GM19043 (cell line): ENCODE measurements around the gene GPC6.
"Not testable (repeated sequence)": the region's sequence is repeated elsewhere in the genome, so short reads cannot be mapped to it uniquely, and the experiment has no call there.

Experiments
- ATAC-seq: cut with Tn5 transposase; IDR thresholded peaks from one replicate; pipeline ENCODE4 v1.9.1; 2021; ENCODE audit warnings: low read depth; ENCODE audit not compliant: unreplicated experiment

The GPC6 gene

DNA sequence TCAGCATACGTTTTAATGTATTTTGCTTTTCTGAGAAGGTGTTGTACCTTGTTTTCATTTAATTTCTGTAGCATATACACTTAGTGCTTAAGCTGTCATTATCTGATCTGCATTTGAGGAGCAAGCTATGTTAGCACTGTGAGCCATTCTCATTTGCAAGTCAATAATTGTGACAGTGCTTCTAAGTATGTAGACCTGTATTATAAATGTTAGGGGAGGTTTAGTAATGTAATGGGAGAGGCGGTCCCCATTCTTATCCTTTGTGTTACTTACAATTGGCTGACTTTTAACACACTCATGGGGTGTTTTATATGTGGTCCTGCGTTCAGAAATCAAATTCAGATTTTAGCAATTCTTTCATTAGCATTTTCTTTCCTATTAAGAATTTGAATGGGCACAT lies 90.2 kb downstream of the GPC6 start:
- ATAC-seq: no peak

DNA sequence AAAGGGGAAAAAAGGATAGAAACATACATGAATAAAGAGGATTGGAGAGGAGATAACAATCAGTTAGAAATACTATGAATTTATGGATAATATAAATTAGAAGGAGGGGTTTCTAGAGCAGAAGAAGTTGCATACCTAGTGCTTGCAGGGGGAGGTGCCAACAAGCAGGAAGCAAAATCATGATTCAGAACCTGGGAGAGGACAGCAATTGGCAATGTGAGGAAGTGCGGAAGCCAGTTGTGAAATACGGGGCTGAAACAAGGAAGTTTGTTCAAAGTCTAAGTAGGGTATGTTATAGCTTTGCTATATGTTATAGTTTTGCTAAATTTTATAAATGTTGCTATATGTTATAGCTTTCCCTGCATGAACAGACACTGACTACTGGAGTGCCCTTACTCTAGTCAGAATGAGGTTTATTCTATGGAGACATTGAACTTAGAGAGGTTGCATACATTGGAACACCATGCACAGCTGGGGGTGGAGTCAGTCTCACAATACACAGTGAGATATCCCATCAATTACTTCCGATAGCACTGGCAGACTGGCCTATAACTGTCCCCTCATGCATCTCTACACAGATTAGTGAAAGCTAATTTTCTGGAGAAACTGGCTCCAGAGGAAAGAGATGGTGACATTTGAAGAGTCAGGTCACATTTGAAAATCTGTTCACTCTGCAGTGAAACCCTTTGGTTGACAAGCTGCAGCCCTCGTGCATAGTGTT lies 92.1 kb downstream of the GPC6 start:
- no peak for ATAC-seq

DNA sequence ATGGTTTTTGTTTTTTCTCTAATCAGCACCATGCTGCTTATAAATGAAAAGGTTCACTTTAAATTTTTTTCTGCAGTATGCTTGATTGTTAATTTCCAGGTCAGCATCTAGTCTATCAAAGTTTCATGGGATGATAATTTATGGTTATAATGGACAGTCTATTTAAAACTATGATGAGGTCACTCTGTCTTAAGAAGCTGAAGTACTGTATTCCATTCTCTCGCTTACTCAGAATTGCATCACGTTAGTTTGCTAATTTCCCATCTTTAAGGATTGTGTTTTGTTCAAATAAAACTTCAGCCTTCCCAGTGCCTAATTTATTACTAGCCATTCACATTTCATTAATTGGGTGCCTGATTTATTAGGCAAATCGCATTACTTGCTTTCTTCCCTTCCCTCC lies 94.3 kb downstream of the GPC6 start:
- no peak for ATAC-seq

DNA sequence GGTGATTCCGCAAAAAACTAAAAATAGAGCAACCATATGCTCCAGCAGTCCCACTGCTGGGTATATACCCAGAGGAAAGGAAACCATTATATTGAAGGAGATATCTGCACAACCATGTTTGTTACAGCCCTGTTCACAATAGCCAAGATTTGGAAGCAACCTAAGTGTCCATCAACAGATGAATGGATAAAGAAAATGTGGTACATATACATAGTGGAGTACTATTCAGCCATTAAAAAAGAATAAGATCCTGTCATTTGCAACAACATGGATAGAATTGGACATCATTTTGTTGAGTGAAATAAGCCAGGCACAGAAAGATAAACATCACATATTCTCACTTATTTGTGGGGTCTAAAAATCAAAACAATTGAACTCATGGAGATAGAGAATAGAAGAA lies 97.3 kb downstream of the GPC6 start:
- not testable (repeated sequence) for ATAC-seq

DNA sequence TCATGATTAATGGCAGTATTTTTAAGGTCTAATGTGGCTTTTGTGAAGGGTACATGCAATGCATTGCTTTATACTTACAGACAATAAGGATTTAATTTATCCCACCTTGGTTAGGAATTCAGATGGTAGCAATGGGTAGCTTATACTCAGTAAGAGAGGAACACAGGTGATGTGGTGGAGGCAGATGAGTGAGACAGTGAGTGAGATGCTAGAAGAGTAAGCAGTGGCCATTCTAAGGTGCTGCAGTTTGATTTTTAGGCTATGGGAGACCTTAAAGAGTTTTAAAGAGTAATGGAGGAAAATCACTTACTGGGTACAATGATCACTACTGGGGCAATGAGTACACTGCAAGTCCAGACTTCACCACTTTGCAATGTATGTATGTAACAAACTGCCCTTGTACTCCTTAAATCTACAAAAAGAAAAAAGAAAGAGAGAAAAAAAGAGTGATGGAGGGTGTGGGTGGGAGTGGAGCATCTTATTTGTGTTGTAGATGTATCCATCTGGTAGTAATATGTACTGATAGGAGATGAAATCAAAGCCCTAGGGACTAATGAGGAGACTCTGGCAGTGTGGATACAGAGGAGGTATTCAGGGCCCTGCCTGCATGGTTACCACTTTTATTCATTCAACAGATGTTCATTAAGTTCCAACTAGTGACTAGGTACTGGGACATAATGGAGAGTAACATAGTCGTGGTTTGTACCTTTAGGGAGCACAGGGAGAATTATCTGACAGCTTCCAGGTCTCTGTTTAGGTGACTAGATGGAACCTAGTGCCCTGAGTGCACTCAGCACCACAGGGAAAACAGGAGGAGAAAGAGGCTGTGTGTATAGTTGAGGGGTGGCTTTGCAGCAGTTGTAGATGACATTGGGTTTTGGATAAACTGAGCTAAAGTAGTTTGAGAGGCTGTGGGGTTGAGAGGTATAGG lies 99.0 kb downstream of the GPC6 start:
- no peak for ATAC-seq

DNA sequence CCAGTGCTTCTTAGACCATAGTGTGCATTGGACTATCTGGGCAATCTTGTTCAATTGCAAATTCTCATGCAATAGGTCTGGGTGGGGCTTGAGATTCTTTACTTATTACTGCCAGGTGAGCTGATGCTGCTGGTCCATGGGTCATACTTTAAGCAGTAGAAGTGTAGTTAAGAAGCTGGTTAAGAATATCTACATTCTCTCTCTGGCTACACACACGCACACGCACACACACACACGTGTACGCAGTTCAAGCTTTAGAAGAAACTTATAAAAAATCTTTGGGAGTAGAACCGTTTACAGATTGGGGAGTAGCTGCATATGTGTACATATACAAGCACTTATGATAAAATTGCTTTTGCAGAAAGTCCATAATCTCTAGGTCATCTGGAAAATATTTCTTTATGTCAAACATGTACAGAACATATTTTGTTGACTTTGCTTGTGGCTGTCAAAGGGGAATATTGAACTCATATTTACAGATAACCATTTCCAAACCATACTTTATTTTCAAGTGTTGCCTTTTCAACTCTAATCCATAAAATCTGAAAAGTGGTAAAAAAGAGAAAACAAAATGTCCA lies 99.7 kb downstream of the GPC6 start:
- no peak for ATAC-seq

DNA sequence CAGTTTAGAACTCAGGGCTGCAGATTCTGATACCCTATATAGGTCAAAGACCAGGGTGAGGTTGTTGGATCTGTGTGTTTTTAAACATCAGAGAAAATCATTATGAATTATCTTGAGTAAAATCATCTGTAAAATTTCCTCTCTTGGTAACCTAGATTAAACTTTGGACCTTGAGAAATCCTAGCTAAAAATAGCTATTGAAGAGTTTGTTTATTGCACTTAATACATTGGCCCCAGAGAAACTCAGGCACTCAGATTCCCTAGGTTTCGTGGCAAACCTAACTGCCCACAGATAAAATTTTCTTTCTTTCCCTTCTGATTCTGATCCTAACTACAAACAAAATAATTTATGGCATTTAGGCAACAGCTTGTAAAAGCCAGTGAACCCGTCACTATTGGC lies 102.3 kb downstream of the GPC6 start:
- no peak for ATAC-seq

DNA sequence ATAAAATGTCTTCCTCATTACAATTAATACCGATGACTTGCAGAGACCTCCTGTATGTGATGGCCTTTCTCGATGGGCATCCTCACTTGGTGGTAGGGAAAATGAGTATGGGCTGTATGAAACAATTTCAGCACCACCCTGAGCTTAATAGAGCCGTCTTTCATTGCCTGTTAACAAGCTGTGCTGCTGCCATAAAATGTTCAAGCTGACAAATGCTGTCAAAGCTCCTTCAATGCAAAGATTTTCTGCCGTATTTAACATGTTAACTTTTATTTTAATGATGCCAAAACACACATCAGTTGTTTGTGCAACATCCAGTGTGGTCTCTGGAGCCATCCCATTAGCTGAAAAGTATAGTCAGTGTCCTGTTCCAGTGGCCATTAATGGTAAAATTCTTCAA lies 110.1 kb downstream of the GPC6 start:
- no peak for ATAC-seq

DNA sequence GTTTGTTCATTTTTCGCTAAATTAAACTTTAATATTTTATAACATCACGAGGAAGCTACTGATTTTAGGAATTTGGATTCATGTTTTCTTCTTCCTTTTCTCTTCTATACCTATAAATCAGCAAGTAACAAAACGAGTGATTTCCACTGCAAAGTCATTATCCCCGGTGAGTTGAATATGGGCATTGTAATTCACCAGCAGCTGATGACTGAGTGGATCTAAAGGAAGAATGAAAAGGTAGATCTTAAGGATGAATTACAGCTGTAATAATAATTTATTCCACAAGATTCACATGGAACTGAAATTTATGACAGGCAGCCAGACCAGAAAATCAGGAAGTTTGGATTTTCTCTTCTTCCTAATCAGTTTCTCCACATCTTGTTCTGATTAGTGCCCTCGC lies 111.4 kb downstream of the GPC6 start:
- no peak for ATAC-seq

DNA sequence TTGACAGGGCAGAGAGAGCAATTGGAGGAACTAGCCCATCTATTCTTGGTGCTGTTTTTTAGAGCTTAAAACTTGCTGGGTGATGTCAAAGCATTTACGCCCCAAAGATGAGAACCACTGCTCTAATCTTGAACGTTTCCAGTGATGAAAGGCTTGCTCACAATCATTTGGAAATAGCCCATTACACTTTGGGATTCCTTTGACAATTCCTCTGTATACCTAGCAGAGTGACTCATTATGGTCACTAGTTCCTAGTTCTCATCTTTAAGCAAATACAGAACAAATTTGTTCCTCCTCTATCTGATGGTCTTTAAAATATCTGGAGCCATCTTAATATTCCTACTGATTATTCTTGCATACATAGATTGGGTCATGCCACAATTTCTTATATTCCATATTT lies 112.3 kb downstream of the GPC6 start:
- ATAC-seq: no peak

DNA sequence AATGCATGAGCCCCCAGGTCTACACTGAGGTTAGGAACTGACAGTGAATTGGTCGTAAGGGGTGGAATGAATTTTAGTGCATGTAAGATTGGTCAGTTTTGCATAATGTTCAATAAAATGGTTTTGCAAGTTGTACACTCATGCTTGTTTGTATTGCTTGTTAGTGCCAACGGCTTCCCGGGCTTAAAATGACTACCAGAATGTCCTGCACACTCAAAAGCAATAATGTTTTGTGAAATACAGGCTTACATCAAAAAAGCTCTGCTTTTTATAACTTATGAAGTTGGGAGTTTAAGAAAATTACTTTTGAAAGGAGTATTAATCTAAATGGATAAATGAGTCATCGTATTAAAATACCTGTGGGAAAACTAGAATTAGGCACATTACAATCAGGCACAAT lies 112.9 kb downstream of the GPC6 start:
- ATAC-seq: no peak

DNA sequence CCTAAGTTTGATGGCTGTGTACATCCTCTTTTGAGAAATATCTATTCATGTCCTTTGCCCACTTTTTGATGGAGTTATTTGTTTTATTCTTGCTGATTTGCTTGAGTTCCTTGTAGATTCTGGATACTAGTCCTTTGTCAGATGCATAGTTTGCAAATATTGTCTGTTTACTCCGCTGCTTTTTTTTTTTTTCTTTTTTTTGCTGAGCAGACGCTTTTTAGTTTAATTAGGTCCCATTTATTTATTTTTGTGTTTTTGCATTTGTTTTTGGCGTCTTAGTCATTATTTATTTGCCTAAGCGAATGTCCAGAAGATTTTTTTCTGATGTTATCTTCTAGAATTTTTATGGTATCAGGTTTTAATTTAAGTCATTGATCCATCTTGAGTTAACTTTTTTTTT lies 114.9 kb downstream of the GPC6 start:
- ATAC-seq: no peak

DNA sequence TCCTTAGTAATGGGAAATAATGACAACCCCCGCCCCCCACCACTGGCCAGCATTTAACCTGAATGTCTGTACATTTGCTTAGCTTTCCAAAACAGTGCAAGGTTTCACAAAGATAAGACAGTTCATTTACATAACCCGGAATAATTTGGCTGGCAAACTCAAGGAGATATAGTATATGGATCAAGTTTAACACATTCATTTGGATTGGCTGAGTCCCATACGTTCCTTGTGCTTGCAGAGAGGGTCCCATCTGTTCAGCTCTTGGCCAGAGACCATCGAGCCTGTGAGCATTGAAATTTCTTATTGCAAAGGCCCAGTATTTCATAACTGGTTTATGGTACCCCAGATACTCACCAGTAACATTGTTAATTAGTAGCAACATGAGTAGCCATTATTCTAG lies 116.5 kb downstream of the GPC6 start:
- no peak for ATAC-seq

DNA sequence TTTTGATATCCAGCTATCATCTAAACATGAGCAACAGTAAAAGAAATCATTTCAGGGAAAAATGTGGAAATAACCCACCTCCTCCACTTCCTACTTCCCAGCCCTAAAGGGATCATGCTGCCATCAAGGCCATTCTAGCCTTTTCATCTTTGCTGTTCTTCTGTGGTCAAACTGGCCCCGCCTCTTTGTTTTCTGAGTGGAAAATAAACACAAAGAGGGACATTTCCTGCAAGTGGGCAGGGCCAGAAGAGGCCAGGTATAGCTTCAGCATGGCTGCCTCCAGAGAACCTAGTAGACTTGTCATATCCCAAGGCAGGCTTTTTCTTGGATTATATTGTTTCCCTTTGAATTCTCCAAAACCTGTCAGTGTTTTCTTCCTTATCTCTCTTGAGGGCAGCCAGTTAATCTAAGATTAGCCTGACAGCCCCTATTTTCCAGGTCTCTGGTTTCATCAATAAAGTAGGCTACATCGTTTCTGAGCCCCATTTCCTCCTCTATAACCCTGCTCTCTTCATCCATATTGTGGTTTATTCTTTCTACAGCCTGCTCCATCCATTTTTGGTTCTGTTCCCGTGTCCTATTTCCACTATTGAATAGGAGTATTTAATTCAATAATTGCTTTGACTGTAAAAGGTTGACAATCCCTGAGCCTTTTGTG lies 117.6 kb downstream of the GPC6 start:
- no peak for ATAC-seq

DNA sequence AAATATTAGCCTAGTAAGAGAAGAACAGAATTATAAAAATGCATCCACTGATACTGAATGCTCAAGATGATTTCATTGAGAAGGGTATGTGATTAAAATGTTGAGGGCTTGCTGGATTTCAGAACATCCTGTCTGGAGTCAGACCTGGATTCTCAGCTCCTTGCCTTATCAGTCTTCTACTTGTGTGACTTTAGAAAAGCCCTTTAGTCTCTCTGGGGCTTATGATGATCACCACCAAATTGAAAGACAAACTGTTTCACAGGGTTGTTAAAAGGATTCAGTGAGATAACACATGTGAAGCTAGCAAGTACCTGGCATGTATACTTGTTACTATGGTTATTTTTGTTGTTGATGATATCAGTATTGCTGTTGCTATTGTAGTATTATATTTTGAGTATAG lies 118.4 kb downstream of the GPC6 start:
- ATAC-seq: no peak

DNA sequence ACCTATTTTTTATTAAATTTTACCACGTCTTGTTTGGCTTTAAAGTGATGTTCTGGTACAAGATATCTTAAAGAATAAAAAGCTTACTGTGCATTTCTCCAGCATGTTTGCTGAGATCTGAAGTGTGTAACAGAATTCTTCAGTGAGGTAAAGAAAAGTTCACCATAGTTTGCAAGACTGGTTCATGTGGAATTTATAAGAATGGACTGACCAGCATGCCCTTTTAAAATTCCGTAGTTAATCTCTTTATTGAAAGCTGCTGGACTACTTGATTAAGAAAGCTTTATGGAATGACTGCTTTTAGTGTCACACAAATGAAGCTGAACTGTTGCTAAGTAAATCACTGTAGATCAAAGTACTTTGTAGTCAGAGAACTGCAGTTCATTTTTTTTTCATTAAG lies 119.2 kb downstream of the GPC6 start:
- ATAC-seq: no peak

DNA sequence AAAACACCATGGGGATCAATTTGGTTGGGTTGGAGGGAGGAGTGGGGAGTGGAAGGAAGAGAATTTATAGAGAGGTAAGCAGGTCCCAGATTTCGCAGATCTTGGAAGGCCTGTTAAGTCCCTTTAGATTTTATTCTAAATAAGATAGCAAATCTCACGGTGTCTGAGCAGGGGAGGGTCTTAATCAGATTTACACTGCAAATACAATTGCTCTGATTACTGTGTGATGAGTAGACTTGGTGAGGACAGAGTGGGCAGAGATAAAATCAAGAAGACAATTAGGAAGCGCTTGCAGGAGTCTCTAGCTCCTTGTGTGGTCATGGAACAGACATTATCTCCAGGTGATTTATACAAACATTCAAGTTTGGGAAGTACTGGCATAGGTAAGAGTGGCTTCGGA lies 126.0 kb downstream of the GPC6 start:
- ATAC-seq: no peak

DNA sequence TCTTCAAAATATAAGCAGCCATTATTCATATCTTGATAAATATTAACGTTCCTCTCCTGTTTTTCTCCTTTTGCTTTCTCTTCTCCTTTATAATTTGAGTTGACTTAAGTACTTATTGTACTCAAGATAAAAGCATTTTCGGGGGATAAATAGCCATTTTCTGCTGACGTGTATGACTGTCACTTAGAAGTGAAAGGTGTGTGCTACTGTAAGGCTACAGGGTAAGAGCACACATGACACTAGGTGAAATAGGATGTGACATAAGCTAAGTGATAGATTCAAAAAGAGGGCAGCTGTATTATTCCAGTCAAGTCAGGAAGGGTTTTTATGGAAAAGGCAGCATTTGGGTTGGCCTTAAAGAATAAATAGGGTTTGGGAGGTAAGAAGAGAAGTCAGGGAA lies 128.5 kb downstream of the GPC6 start:
- no peak for ATAC-seq

DNA sequence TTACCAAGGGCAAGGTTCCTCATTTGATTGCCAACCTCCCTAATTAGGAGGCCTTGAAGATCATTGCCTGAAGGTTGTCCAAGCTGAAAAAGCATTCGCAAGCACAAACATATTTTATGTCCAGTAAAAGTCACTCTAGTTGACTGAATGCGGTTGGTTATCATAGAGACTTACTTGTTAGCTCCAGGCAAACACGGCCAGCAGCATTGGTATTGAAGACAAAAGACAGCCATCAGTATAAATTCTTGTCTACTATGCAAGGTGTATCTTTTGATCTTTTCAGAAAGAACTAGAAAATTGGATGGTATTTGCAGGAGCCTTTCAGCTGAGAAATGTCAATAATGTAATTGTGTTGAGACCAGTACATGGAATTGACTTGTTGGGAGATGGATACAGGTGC lies 129.9 kb downstream of the GPC6 start:
- no peak for ATAC-seq

DNA sequence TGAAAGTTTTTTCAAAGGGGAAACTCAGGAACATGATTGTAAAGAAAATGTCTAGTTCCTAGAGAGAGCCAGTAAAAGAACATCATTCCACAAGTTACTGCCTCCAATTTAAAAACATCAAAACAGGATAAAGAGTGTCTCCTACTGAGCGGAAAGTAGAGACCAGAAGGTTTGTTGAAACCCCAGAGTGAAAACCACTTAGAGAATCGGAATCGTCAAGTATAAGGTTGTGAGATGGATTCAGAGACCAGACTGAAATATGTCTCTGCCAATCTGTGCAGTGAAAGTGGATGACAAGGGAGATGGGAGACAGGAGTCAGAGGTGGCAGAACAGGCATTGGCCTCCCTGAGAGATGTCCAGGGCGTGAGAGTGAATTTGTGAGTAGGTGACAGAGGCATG lies 133.4 kb downstream of the GPC6 start:
- no peak for ATAC-seq

DNA sequence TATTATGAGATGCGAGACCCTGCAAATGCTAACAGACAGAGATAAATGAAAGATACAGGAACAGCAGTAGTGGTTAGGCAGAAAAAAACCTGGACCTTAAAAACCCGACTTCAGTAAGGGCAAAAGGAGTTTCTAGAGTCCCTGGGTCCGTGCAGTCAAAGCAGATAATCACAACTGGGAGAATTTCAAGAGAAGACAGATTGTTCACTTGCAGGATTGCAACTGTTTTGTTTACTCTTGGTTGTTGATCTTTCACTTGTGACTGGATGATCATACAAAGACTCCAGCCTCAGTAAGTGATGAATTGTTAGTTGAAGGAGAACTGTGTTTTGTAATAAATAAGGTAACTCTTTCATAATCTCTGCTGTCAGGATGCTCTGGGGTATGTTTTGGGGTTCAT lies 135.1 kb downstream of the GPC6 start:
- ATAC-seq: no peak
